AG04449 (cell line): ENCODE data around the gene ZFR.

ENCODE experiments used
- CTCF ChIA-PET: fragments of 350-600 bp; formaldehyde crosslinking; extraction: SDS; loops from one replicate; lab custom pipeline; 2021; ENCODE audit warnings: antibody characterized with exemption; lab: Yijun Ruan, JAX
- POLR2A ChIA-PET: fragments of 400-600, 350-600 bp; formaldehyde crosslinking; extraction: SDS; loops from one replicate; lab custom pipeline; 2020; ENCODE audit warnings: antibody characterized with exemption, inconsistent platforms; lab: Yijun Ruan, JAX
- DNase-seq: peaks from one replicate; pipeline ENCODE4 v3.0.0-alpha.2; 2010; ENCODE audit warnings: low read depth, low spot score
- H3K4me3 ChIP-seq: 2 replicates; pipeline ENCODE4 v1.5.1; 2011; ENCODE audit warnings: low read depth, mild to moderate bottlenecking, control low read depth, low read length
- CTCF ChIP-seq: IDR thresholded peaks from one replicate; pipeline ENCODE4 v1.5.1; 2011; ENCODE audit warnings: mild to moderate bottlenecking, moderate library complexity, low read length, control low read depth, inconsistent platforms; ENCODE audit not compliant: insufficient read depth; ENCODE audit errors: missing control alignments

ZFR gene

GRCh38 chr5:32482193-32482592 lies 37.7 kb upstream of the ZFR start:
- CTCF ChIA-PET = interaction anchor here (1.1 kb wide), 1 partner anchor 108 kb away, joined by 4 read pairs; no protein-coding TSS in a partner anchor
- POLR2A ChIA-PET = no interaction called here
- TF ChIP-seq CTCF = no peak

GRCh38 chr5:32479096-32479495 lies 34.6 kb upstream of the ZFR start:
- no peak for DNase-seq
- TF ChIP-seq CTCF = no peak
- H3K4me3 ChIP-seq = no peak overlapping the region
- CTCF ChIA-PET = interaction anchor here (1.1 to 3.0 kb wide), 3 partner anchors 8 to 111 kb away, joined by 4 to 14 read pairs (median 13); no protein-coding TSS in a partner anchor
- POLR2A ChIA-PET = interaction anchor here (0.7 kb wide), 1 partner anchor 17 kb away, joined by 3 read pairs; no protein-coding TSS in a partner anchor

More at GRCh38 chr5:32482193-32482592, 37.7 kb upstream of the ZFR start:
- H3K4me3 ChIP-seq = no peak overlapping the region
- DNase-seq = no peak

GRCh38 chr5:32476891-32477290 lies 32.4 kb upstream of the ZFR start:
- ChIA-PET POLR2A (no interaction called here), CTCF (interaction anchor here (7.3 kb wide), 1 partner anchor 13 kb away, joined by 53 read pairs; no protein-coding TSS in a partner anchor)
- no peak for TF ChIP-seq CTCF
- H3K4me3 ChIP-seq = no peak overlapping the region
- DNase-seq = no peak

GRCh38 chr5:32475334-32476097 lies 31.0 kb upstream of the ZFR start:
- ChIA-PET POLR2A (no interaction called here), CTCF (interaction anchor here (0.7 to 7.3 kb wide), 4 partner anchors 9 to 114 kb away, joined by 3 to 53 read pairs (median 4); no protein-coding TSS in a partner anchor)
- H3K4me3 ChIP-seq = no peak overlapping the region
- TF ChIP-seq CTCF = no peak
- DNase-seq = no peak

GRCh38 chr5:32474209-32474854 lies 29.8 kb upstream of the ZFR start:
- POLR2A ChIA-PET = no interaction called here
- CTCF ChIA-PET = interaction anchor here (1.4 to 7.3 kb wide), 2 partner anchors 15 to 116 kb away, joined by 8 to 53 read pairs; no protein-coding TSS in a partner anchor
- H3K4me3 ChIP-seq = no peak overlapping the region
- no peak for DNase-seq
- TF ChIP-seq CTCF = no peak

- ChIA-PET POLR2A (no interaction called here), CTCF (interaction anchor here (7.3 kb wide), 1 partner anchor 16 kb away, joined by 53 read pairs; no protein-coding TSS in a partner anchor)
- H3K4me3 ChIP-seq = no peak overlapping the region
- no peak for TF ChIP-seq CTCF
- no peak for DNase-seq
These were observed 28.5 kb upstream of the ZFR start for GRCh38 chr5:32473072-32473471.
